ENCODE data around the gene RHOV.

Gene RHOV

GRCh38 chr15:40901053-40901443 is 27.0 kb upstream of the RHOV start:
- H3K9me3 ChIP-seq (ENCODE audit: control insufficient read depth in 1 of 2, low read length in 2 of 2): no peaks in the 10 kb centered on the region
- H3K27me3 ChIP-seq (ENCODE audit: low read depth, low read length): no peaks in the 10 kb centered on the region
- H3K27ac ChIP-seq (ENCODE audit: low read length): no peak overlapping the region
- H3K4me3 ChIP-seq (ENCODE audit: low read depth in 1 of 2, low read length in 2 of 2): no peak overlapping the region
- peaks cover 0 to 9% of the 10 kb centered on the region in 2 donors for H3K4me1 ChIP-seq (ENCODE audit: control insufficient read depth in 1 of 2, insufficient read depth in 2 of 2, low read length in 2 of 2)
- peaks cover 25 to 49% of the 10 kb centered on the region in 2 donors for H3K36me3 ChIP-seq (ENCODE audit: control insufficient read depth in 1 of 2, insufficient read depth in 2 of 2, low read length in 2 of 2)

- Histone ChIP-seq H3K27ac (ENCODE audit: low read length) (no peak overlapping the region), H3K27me3 (ENCODE audit: low read depth, low read length) (no peaks in the 10 kb centered on the region), H3K4me1 (ENCODE audit: control insufficient read depth in 1 of 2, insufficient read depth in 2 of 2, low read length in 2 of 2) (peaks cover 5 to 9% of the 10 kb centered on the region in 2 donors), H3K4me3 (ENCODE audit: low read depth in 1 of 2, low read length in 2 of 2) (no peak overlapping the region), H3K9me3 (ENCODE audit: control insufficient read depth in 1 of 2, low read length in 2 of 2) (no peaks in the 10 kb centered on the region), H3K36me3 (ENCODE audit: control insufficient read depth in 1 of 2, insufficient read depth in 2 of 2, low read length in 2 of 2) (peaks cover 27 to 52% of the 10 kb centered on the region in 2 donors)
Observed at GRCh38 chr15:40900256-40901052, 26.4 kb upstream of the RHOV start.

- peaks cover 10 to 14% of the 10 kb centered on the region in 2 donors for H3K4me1 ChIP-seq (ENCODE audit: control insufficient read depth in 1 of 2, insufficient read depth in 2 of 2, low read length in 2 of 2)
Observed at GRCh38 chr15:40899536-40900207, 25.6 kb upstream of the RHOV start.

GRCh38 chr15:40894681-40895448 is 20.8 kb upstream of the RHOV start:
- peak overlapping the region; percentile 88 to 95 for H3K4me3 ChIP-seq (ENCODE audit: low read depth in 1 of 2, low read length in 2 of 2)
- H3K9me3 ChIP-seq (ENCODE audit: control insufficient read depth in 1 of 2, low read length in 2 of 2): no peaks in the 10 kb centered on the region
- peaks cover 10 to 19% of the 10 kb centered on the region in 2 donors for H3K4me1 ChIP-seq (ENCODE audit: control insufficient read depth in 1 of 2, insufficient read depth in 2 of 2, low read length in 2 of 2)
- H3K27me3 ChIP-seq (ENCODE audit: low read depth, low read length): no peaks in the 10 kb centered on the region
- H3K27ac ChIP-seq (ENCODE audit: low read length): peak overlapping the region; percentile 89
- H3K36me3 ChIP-seq (ENCODE audit: control insufficient read depth in 1 of 2, insufficient read depth in 2 of 2, low read length in 2 of 2): peaks cover 14 to 21% of the 10 kb centered on the region in 2 donors

More at GRCh38 chr15:40899536-40900207, 25.6 kb upstream of the RHOV start:
- Histone ChIP-seq H3K9me3 (ENCODE audit: control insufficient read depth in 1 of 2, low read length in 2 of 2) (no peaks in the 10 kb centered on the region), H3K4me3 (ENCODE audit: low read depth in 1 of 2, low read length in 2 of 2) (no peak overlapping the region), H3K36me3 (ENCODE audit: control insufficient read depth in 1 of 2, insufficient read depth in 2 of 2, low read length in 2 of 2) (peaks cover 27 to 49% of the 10 kb centered on the region in 2 donors), H3K27ac (ENCODE audit: low read length) (no peak overlapping the region), H3K27me3 (ENCODE audit: low read depth, low read length) (no peaks in the 10 kb centered on the region)

- Histone ChIP-seq H3K9me3 (ENCODE audit: control insufficient read depth in 1 of 2, low read length in 2 of 2) (no peaks in the 10 kb centered on the region), H3K36me3 (ENCODE audit: control insufficient read depth in 1 of 2, insufficient read depth in 2 of 2, low read length in 2 of 2) (peaks cover 10 to 12% of the 10 kb centered on the region in 2 donors), H3K4me3 (ENCODE audit: low read depth in 1 of 2, low read length in 2 of 2) (peak within 1 kb of the TSS; percentile 88 to 95), H3K27ac (ENCODE audit: low read length) (peak within 1 kb of the TSS; percentile 89), H3K4me1 (ENCODE audit: control insufficient read depth in 1 of 2, insufficient read depth in 2 of 2, low read length in 2 of 2) (peaks cover 10 to 19% of the 10 kb centered on the region in 2 donors), H3K27me3 (ENCODE audit: low read depth, low read length) (no peaks in the 10 kb centered on the region)
Observed at GRCh38 chr15:40893733-40894680, 20.0 kb upstream of the RHOV start, which contains the start of gene VPS18. Gene VPS18 (plus strand): TSS chr15:40894450. CDS start chr15:40894769, 319 bp downstream.

- no peak overlapping the region for H3K27ac ChIP-seq (ENCODE audit: low read length)
- H3K9me3 ChIP-seq (ENCODE audit: control insufficient read depth in 1 of 2, low read length in 2 of 2): no peaks in the 10 kb centered on the region
- H3K4me1 ChIP-seq (ENCODE audit: control insufficient read depth in 1 of 2, insufficient read depth in 2 of 2, low read length in 2 of 2): peaks cover 10 to 19% of the 10 kb centered on the region in 2 donors
- peak overlapping the region; percentile 88 to 95 for H3K4me3 ChIP-seq (ENCODE audit: low read depth in 1 of 2, low read length in 2 of 2)
- peaks cover 4% of the 10 kb centered on the region in 2 donors for H3K36me3 ChIP-seq (ENCODE audit: control insufficient read depth in 1 of 2, insufficient read depth in 2 of 2, low read length in 2 of 2)
- H3K27me3 ChIP-seq (ENCODE audit: low read depth, low read length): no peaks in the 10 kb centered on the region
Observed at GRCh38 chr15:40893019-40893670, 19.1 kb upstream of the RHOV start.

- Histone ChIP-seq H3K27ac (ENCODE audit: low read length) (no peak overlapping the region), H3K4me1 (ENCODE audit: control insufficient read depth in 1 of 2, insufficient read depth in 2 of 2, low read length in 2 of 2) (peaks cover 10 to 19% of the 10 kb centered on the region in 2 donors), H3K27me3 (ENCODE audit: low read depth, low read length) (no peaks in the 10 kb centered on the region), H3K4me3 (ENCODE audit: low read depth in 1 of 2, low read length in 2 of 2) (no peak overlapping the region), H3K36me3 (ENCODE audit: control insufficient read depth in 1 of 2, insufficient read depth in 2 of 2, low read length in 2 of 2) (peaks cover 4% of the 10 kb centered on the region in 2 donors), H3K9me3 (ENCODE audit: control insufficient read depth in 1 of 2, low read length in 2 of 2) (no peaks in the 10 kb centered on the region)
Observed at GRCh38 chr15:40892447-40893012, 18.5 kb upstream of the RHOV start.

GRCh38 chr15:40891810-40892446 is 17.9 kb upstream of the RHOV start:
- Histone ChIP-seq H3K27me3 (ENCODE audit: low read depth, low read length) (no peaks in the 10 kb centered on the region), H3K27ac (ENCODE audit: low read length) (no peak overlapping the region), H3K4me1 (ENCODE audit: control insufficient read depth in 1 of 2, insufficient read depth in 2 of 2, low read length in 2 of 2) (peaks cover 10 to 19% of the 10 kb centered on the region in 2 donors), H3K36me3 (ENCODE audit: control insufficient read depth in 1 of 2, insufficient read depth in 2 of 2, low read length in 2 of 2) (peaks cover 4% of the 10 kb centered on the region in 2 donors), H3K9me3 (ENCODE audit: control insufficient read depth in 1 of 2, low read length in 2 of 2) (no peaks in the 10 kb centered on the region), H3K4me3 (ENCODE audit: low read depth in 1 of 2, low read length in 2 of 2) (no peak overlapping the region)

- no peaks in the 10 kb centered on the region for H3K27me3 ChIP-seq (ENCODE audit: low read depth, low read length)
- no peak overlapping the region for H3K27ac ChIP-seq (ENCODE audit: low read length)
- H3K4me3 ChIP-seq (ENCODE audit: low read depth in 1 of 2, low read length in 2 of 2): no peak overlapping the region
- no peaks in the 10 kb centered on the region for H3K9me3 ChIP-seq (ENCODE audit: control insufficient read depth in 1 of 2, low read length in 2 of 2)
- H3K36me3 ChIP-seq (ENCODE audit: control insufficient read depth in 1 of 2, insufficient read depth in 2 of 2, low read length in 2 of 2): peaks cover 4% of the 10 kb centered on the region in 2 donors
- peaks cover 10 to 18% of the 10 kb centered on the region in 2 donors for H3K4me1 ChIP-seq (ENCODE audit: control insufficient read depth in 1 of 2, insufficient read depth in 2 of 2, low read length in 2 of 2)
Observed at GRCh38 chr15:40891138-40891537, 17.1 kb upstream of the RHOV start.

All from muscle layer of duodenum (tissue), 2 donors.